ENCODE data around the gene NARS2. TPM values are rescaled to one million over a fixed set of nuclear protein-coding genes. Genes with fewer than 3 reads are reported as not detected.

NARS2 gene
- polyA plus RNA-seq, 1 experiment = 18.4 TPM

GRCh38 chr11:78588517-78588916, 13.9 kb upstream of the NARS2 start:
- ChIA-PET CTCF (no interaction called here), POLR2A (no interaction called here)
- Histone ChIP-seq H3K9me3 (ENCODE audit: control insufficient read depth, insufficient read depth, low read length) (peaks cover 5% of the 10 kb centered on the region; the same call in 1 of the 2 replicates), H3K27ac (ENCODE audit: low read depth, low read length) (no peak overlapping the region), H3K4me3 (ENCODE audit: low read depth, low read length) (no peak overlapping the region), H3K27me3 (ENCODE audit: control insufficient read depth, insufficient read depth, low read length) (no peaks in the 10 kb centered on the region)
- no peak for TF ChIP-seq CTCF (IDR thresholded peaks at IDR 0.05; ENCODE audit: low read depth, low read length)
- DNase-seq (ENCODE audit: low read depth, low spot score) = no peak

GRCh38 chr11:78587446-78587845, 12.8 kb upstream of the NARS2 start:
- TF ChIP-seq CTCF (IDR thresholded peaks at IDR 0.05; ENCODE audit: low read depth, low read length) = no peak
- H3K27me3 ChIP-seq (ENCODE audit: control insufficient read depth, insufficient read depth, low read length) = no peaks in the 10 kb centered on the region
- DNase-seq (ENCODE audit: low read depth, low spot score) = no peak
- H3K27ac ChIP-seq (ENCODE audit: low read depth, low read length) = no peak overlapping the region
- POLR2A ChIA-PET = no interaction called here
- H3K4me3 ChIP-seq (ENCODE audit: low read depth, low read length) = no peak overlapping the region
- H3K9me3 ChIP-seq (ENCODE audit: control insufficient read depth, insufficient read depth, low read length) = peaks cover 5% of the 10 kb centered on the region; the same call in 1 of the 2 replicates
- CTCF ChIA-PET = interaction anchor here (0.9 to 2.8 kb wide), 3 partner anchors 9 to 336 kb away, joined by 3 to 13 read pairs (median 8); partner anchors contain the start of gene NARS2

GRCh38 chr11:78586452-78587046, 11.9 kb upstream of the NARS2 start:
- Histone ChIP-seq H3K9me3 (ENCODE audit: control insufficient read depth, insufficient read depth, low read length) (peaks cover 5% of the 10 kb centered on the region; the same call in 1 of the 2 replicates), H3K27me3 (ENCODE audit: control insufficient read depth, insufficient read depth, low read length) (no peaks in the 10 kb centered on the region), H3K27ac (ENCODE audit: low read depth, low read length) (no peak overlapping the region), H3K4me3 (ENCODE audit: low read depth, low read length) (no peak overlapping the region)
- ChIA-PET CTCF (interaction anchor here (0.7 to 2.8 kb wide), 5 partner anchors 10 to 358 kb away, joined by 3 to 13 read pairs (median 5); partner anchors contain the start of gene NARS2), POLR2A (interaction anchor here (0.6 kb wide), 1 partner anchor 12 kb away, joined by 4 read pairs; no protein-coding TSS in a partner anchor)
- DNase-seq (ENCODE audit: low read depth, low spot score) = no peak
- TF ChIP-seq CTCF (IDR thresholded peaks at IDR 0.05; ENCODE audit: low read depth, low read length) = peak; percentile 55

- POLR2A ChIA-PET = interaction anchor here (1.0 kb wide), 1 partner anchor 9 kb away, joined by 3 read pairs; the partner anchor contains the start of gene NARS2
- CTCF ChIA-PET = no interaction called here
Measured at GRCh38 chr11:78583889-78584288, 9.2 kb upstream of the NARS2 start.

More at GRCh38 chr11:78583889-78584288, 9.2 kb upstream of the NARS2 start:
- TF ChIP-seq CTCF (IDR thresholded peaks at IDR 0.05; ENCODE audit: low read depth, low read length) = no peak
- H3K4me3 ChIP-seq (ENCODE audit: low read depth, low read length) = no peak overlapping the region
- no peak for DNase-seq (ENCODE audit: low read depth, low spot score)
- H3K27me3 ChIP-seq (ENCODE audit: control insufficient read depth, insufficient read depth, low read length) = no peaks in the 10 kb centered on the region
- peaks cover 5% of the 10 kb centered on the region; the same call in 1 of the 2 replicates for H3K9me3 ChIP-seq (ENCODE audit: control insufficient read depth, insufficient read depth, low read length)
- H3K27ac ChIP-seq (ENCODE audit: low read depth, low read length) = no peak overlapping the region

Measured in AG04450 (cell line).